Right hindlimb (tissue), 1 donor: ENCODE data around the gene AGBL2.
"Not testable (repeated sequence)": the region's sequence is repeated elsewhere in the genome, so short reads cannot be mapped to it uniquely, and the experiment has no call there.

ENCODE experiments used
- DNase-seq: peaks from one replicate; pipeline ENCODE4 v3.0.0-alpha.2; 2018

The AGBL2 gene

GRCh38 chr11:47688111-47688510 lies 27.1 kb downstream of the AGBL2 start:
- DNase-seq, result no peak

GRCh38 chr11:47686704-47687103 lies 28.5 kb downstream of the AGBL2 start:
- not testable (repeated sequence) for DNase-seq

GRCh38 chr11:47686151-47686550 lies 29.0 kb downstream of the AGBL2 start:
- DNase-seq, result no peak

GRCh38 chr11:47675851-47676250 lies 39.3 kb downstream of the AGBL2 start:
- DNase-seq, result no peak

GRCh38 chr11:47672283-47672730 lies 42.9 kb downstream of the AGBL2 start:
- DNase-seq, result no peak

- no peak for DNase-seq
Measured at GRCh38 chr11:47669856-47670255, 45.3 kb downstream of the AGBL2 start.

GRCh38 chr11:47668665-47669064 lies 46.5 kb downstream of the AGBL2 start:
- no peak for DNase-seq

GRCh38 chr11:47667555-47667954 lies 47.6 kb downstream of the AGBL2 start:
- no peak for DNase-seq

GRCh38 chr11:47667135-47667534 lies 48.0 kb downstream of the AGBL2 start:
- DNase-seq, result peak; percentile 71

GRCh38 chr11:47664936-47665335 lies 50.2 kb downstream of the AGBL2 start:
- not testable (repeated sequence) for DNase-seq

- DNase-seq, result no peak
Measured at GRCh38 chr11:47661245-47661644, 53.9 kb downstream of the AGBL2 start.

GRCh38 chr11:47659276-47659675 lies 55.9 kb downstream of the AGBL2 start:
- no peak for DNase-seq

GRCh38 chr11:47656260-47656885 lies 58.8 kb downstream of the AGBL2 start:
- no peak for DNase-seq

GRCh38 chr11:47651818-47652469 lies 63.2 kb downstream of the AGBL2 start:
- DNase-seq, result no peak

- DNase-seq, result no peak
Measured at GRCh38 chr11:47649276-47649675, 65.9 kb downstream of the AGBL2 start.

- DNase-seq, result no peak
Measured at GRCh38 chr11:47646019-47646418, 69.2 kb downstream of the AGBL2 start.

- no peak for DNase-seq
Measured at GRCh38 chr11:47645500-47645899, 69.7 kb downstream of the AGBL2 start.

GRCh38 chr11:47642099-47642855 lies 72.9 kb downstream of the AGBL2 start, which contains the start of gene MTCH2:
Gene MTCH2 (minus strand): TSS chr11:47642559. CDS start chr11:47642465, 94 bp downstream.
- peak; percentile 98 for DNase-seq

GRCh38 chr11:47641600-47642098 lies 73.5 kb downstream of the AGBL2 start:
- DNase-seq, result no peak

- not testable (repeated sequence) for DNase-seq
Measured at GRCh38 chr11:47640506-47640905, 74.7 kb downstream of the AGBL2 start.

- DNase-seq, result not testable (repeated sequence)
Measured at GRCh38 chr11:47636331-47636730, 78.8 kb downstream of the AGBL2 start.

- DNase-seq, result no peak
Measured at GRCh38 chr11:47631473-47631872, 83.7 kb downstream of the AGBL2 start.

GRCh38 chr11:47628026-47628425 lies 87.1 kb downstream of the AGBL2 start:
- DNase-seq, result no peak

GRCh38 chr11:47626234-47626633 lies 88.9 kb downstream of the AGBL2 start:
- no peak for DNase-seq
